ENCODE measurements around the gene AGPAT2.

AGPAT2 gene

GRCh38 chr9:136630662-136630992 lies 56.6 kb downstream of the AGPAT2 start:
- no peak for DNase-seq (ENCODE audit: low spot score)
- no peak for TF ChIP-seq CTCF (conservative IDR thresholded peaks at IDR 0.05; ENCODE audit: low read depth)
- ChIA-PET CTCF (interaction anchor here (8.3 kb wide), 1 partner anchor 143 kb away, joined by 232 read pairs; no protein-coding TSS in a partner anchor), POLR2A (ENCODE audit: low non-redundant PET) (no interaction called here)
- peak overlapping the region; percentile 100 for H3K27ac ChIP-seq

- ChIA-PET CTCF (interaction anchor here (0.6 to 8.3 kb wide), 7 partner anchors 15 to 306 kb away, joined by 3 to 232 read pairs (median 4); no protein-coding TSS in a partner anchor), POLR2A (ENCODE audit: low non-redundant PET) (no interaction called here)
- peak overlapping the region; percentile 100 for H3K27ac ChIP-seq
- no peak for DNase-seq (ENCODE audit: low spot score)
- TF ChIP-seq CTCF (conservative IDR thresholded peaks at IDR 0.05; ENCODE audit: low read depth), result peak; percentile 77
Measured at GRCh38 chr9:136629879-136630661, 57.2 kb downstream of the AGPAT2 start.

- ChIA-PET POLR2A (ENCODE audit: low non-redundant PET) (interaction anchor here (0.6 kb wide), 1 partner anchor 144 kb away, joined by 3 read pairs; no protein-coding TSS in a partner anchor), CTCF (interaction anchor here (0.5 to 8.3 kb wide), 8 partner anchors 15 to 165 kb away, joined by 3 to 232 read pairs (median 4); no protein-coding TSS in a partner anchor)
- H3K27ac ChIP-seq, result peak overlapping the region; percentile 100
- no peak for TF ChIP-seq CTCF (conservative IDR thresholded peaks at IDR 0.05; ENCODE audit: low read depth)
- no peak for DNase-seq (ENCODE audit: low spot score)
Measured at GRCh38 chr9:136629001-136629878, 58.0 kb downstream of the AGPAT2 start.

- ChIA-PET POLR2A (ENCODE audit: low non-redundant PET) (no interaction called here), CTCF (interaction anchor here (0.8 to 8.3 kb wide), 4 partner anchors 16 to 188 kb away, joined by 4 to 232 read pairs (median 13); no protein-coding TSS in a partner anchor)
- no peak for DNase-seq (ENCODE audit: low spot score)
- H3K27ac ChIP-seq, result peak overlapping the region; percentile 100
- no peak for TF ChIP-seq CTCF (conservative IDR thresholded peaks at IDR 0.05; ENCODE audit: low read depth)
Measured at GRCh38 chr9:136628268-136628667, 59.0 kb downstream of the AGPAT2 start.

GRCh38 chr9:136627703-136628102 lies 59.6 kb downstream of the AGPAT2 start:
- peak; percentile 20; the same call in 1 of the 2 replicates for TF ChIP-seq CTCF (conservative IDR thresholded peaks at IDR 0.05; ENCODE audit: low read depth)
- peak overlapping the region; percentile 100 for H3K27ac ChIP-seq
- no peak for DNase-seq (ENCODE audit: low spot score)
- CTCF ChIA-PET, result interaction anchor here (0.7 to 8.3 kb wide), 6 partner anchors 17 to 1112 kb away, joined by 3 to 232 read pairs (median 4); no protein-coding TSS in a partner anchor
- POLR2A ChIA-PET (ENCODE audit: low non-redundant PET), result no interaction called here

Measured in RWPE1 (cell line).